ENCODE measurements around the gene ZNF599. TPM values are rescaled to one million over a fixed set of nuclear protein-coding genes. Genes with fewer than 3 reads are reported as not detected.
"Not testable (repeated sequence)": the region's sequence is repeated elsewhere in the genome, so short reads cannot be mapped to it uniquely, and the experiment has no call there.

Gene ZNF599
- total RNA-seq, 2 donors from 2014 or later: 2.4 to 5.5 TPM

- Histone ChIP-seq H3K36me3 (no peaks in the 10 kb centered on the region), H3K27ac (no peak overlapping the region), H3K27me3 (no peaks in the 10 kb centered on the region), H3K4me1 (no peaks in the 10 kb centered on the region), H3K4me3 (no peak overlapping the region), H3K9me3 (peaks cover 0 to 4% of the 10 kb centered on the region in 2 donors)
- DNase-seq (ENCODE audit: low spot score): no peak
- TF ChIP-seq CTCF (IDR thresholded peaks at IDR 0.05): no peak
These were observed 31.1 kb upstream of the ZNF599 start for GRCh38 chr19:34804115-34804514.

- not testable (repeated sequence) for H3K9me3 ChIP-seq; H3K27ac ChIP-seq; H3K4me1 ChIP-seq; H3K4me3 ChIP-seq; H3K27me3 ChIP-seq; H3K36me3 ChIP-seq; DNase-seq (ENCODE audit: low spot score)
These were observed 23.9 kb upstream of the ZNF599 start for GRCh38 chr19:34796953-34797352.

- Histone ChIP-seq H3K27ac (no peak overlapping the region), H3K4me3 (no peak overlapping the region), H3K4me1 (no peaks in the 10 kb centered on the region), H3K9me3 (no peaks in the 10 kb centered on the region), H3K27me3 (no peaks in the 10 kb centered on the region), H3K36me3 (no peaks in the 10 kb centered on the region)
- TF ChIP-seq CTCF (IDR thresholded peaks at IDR 0.05): no peak
- no peak for DNase-seq (ENCODE audit: low spot score)
These were observed 21.3 kb upstream of the ZNF599 start for GRCh38 chr19:34794066-34794960.

GRCh38 chr19:34793565-34793964 is 20.6 kb upstream of the ZNF599 start:
- H3K4me1 ChIP-seq: no peaks in the 10 kb centered on the region
- no peaks in the 10 kb centered on the region for H3K27me3 ChIP-seq
- no peak overlapping the region for H3K4me3 ChIP-seq
- no peaks in the 10 kb centered on the region for H3K9me3 ChIP-seq
- DNase-seq (ENCODE audit: low spot score): no peak
- no peak for TF ChIP-seq CTCF (IDR thresholded peaks at IDR 0.05)
- no peak overlapping the region for H3K27ac ChIP-seq
- no peaks in the 10 kb centered on the region for H3K36me3 ChIP-seq

GRCh38 chr19:34788074-34788473 is 15.1 kb upstream of the ZNF599 start:
- Histone ChIP-seq H3K27me3 (no peaks in the 10 kb centered on the region), H3K4me1 (peaks cover 0 to 7% of the 10 kb centered on the region in 2 donors), H3K4me3 (no peak overlapping the region), H3K9me3 (no peaks in the 10 kb centered on the region), H3K27ac (no peak overlapping the region), H3K36me3 (no peaks in the 10 kb centered on the region)
- TF ChIP-seq CTCF (IDR thresholded peaks at IDR 0.05): no peak
- no peak for DNase-seq (ENCODE audit: low spot score)

GRCh38 chr19:34787059-34787824 is 14.2 kb upstream of the ZNF599 start:
- Histone ChIP-seq H3K27ac (no peak overlapping the region), H3K9me3 (no peaks in the 10 kb centered on the region), H3K4me3 (no peak overlapping the region), H3K4me1 (peaks cover 0 to 7% of the 10 kb centered on the region in 2 donors), H3K36me3 (no peaks in the 10 kb centered on the region), H3K27me3 (no peaks in the 10 kb centered on the region)
- TF ChIP-seq CTCF (IDR thresholded peaks at IDR 0.05): no peak
- no peak for DNase-seq (ENCODE audit: low spot score)

All from right atrium auricular region (tissue), 2 donors.